Astrocyte (in vitro differentiated cells and primary cell): ENCODE data around the gene FUCA1.

Experiments
- EZH2 ChIP-seq: IDR thresholded peaks from 2 replicates; pipeline ENCODE4 v1.6.1; 2012; ENCODE audit warnings: mild to moderate bottlenecking, low read length, inconsistent platforms; ENCODE audit not compliant: insufficient read depth
- TF ChIP-seq, protein P1 (sequence below): IDR thresholded peaks from 2 replicates; pipeline ENCODE4 v1.5.1; 2011; ENCODE audit warnings: low read depth, mild to moderate bottlenecking, inconsistent platforms, low read length, moderate library complexity; ENCODE audit not compliant: insufficient read depth

DNA sequence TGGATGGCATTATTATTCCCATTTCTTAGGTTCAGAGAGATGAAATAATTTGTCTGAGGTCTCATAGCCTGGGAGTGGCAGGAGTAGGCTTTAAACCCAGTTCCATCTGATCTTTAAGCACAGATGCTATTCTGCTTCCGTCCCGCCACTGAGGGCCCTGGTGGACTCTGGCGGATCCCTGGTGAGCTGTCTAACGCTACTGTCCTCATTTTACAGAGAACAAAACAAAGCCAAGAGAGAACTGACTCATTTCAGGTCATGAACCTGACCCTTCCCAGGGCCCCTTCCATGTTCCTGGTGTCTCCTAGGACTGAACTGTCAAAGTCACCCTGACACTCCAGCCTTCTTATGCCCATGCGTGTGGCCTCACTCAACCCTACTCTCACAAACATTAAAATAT is 64.4 kb downstream of the FUCA1 start:
- TF ChIP-seq, protein P1, sequence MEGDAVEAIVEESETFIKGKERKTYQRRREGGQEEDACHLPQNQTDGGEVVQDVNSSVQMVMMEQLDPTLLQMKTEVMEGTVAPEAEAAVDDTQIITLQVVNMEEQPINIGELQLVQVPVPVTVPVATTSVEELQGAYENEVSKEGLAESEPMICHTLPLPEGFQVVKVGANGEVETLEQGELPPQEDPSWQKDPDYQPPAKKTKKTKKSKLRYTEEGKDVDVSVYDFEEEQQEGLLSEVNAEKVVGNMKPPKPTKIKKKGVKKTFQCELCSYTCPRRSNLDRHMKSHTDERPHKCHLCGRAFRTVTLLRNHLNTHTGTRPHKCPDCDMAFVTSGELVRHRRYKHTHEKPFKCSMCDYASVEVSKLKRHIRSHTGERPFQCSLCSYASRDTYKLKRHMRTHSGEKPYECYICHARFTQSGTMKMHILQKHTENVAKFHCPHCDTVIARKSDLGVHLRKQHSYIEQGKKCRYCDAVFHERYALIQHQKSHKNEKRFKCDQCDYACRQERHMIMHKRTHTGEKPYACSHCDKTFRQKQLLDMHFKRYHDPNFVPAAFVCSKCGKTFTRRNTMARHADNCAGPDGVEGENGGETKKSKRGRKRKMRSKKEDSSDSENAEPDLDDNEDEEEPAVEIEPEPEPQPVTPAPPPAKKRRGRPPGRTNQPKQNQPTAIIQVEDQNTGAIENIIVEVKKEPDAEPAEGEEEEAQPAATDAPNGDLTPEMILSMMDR = no peak
- no peak for TF ChIP-seq EZH2
